HEK293 (cell line): ENCODE measurements around the gene PRSS23.

Experiments used
- KLF10 ChIP-seq: fragments of 450-650 bp; IDR thresholded peaks from 2 replicates; pipeline ENCODE4 v1.5.1; 2018; ENCODE audit warnings: missing biosample characterization, mild to moderate bottlenecking, missing genetic modification characterization
- KLF16 ChIP-seq: fragments of 450-650 bp; formaldehyde crosslinking; IDR thresholded peaks from 2 replicates; pipeline ENCODE4 v1.5.1; 2017; ENCODE audit warnings: missing biosample characterization, missing genetic modification characterization
- YY1 ChIP-seq: fragments of 450-650 bp; formaldehyde crosslinking; IDR thresholded peaks from 2 replicates; pipeline ENCODE4 v1.5.1; 2018; ENCODE audit warnings: missing biosample characterization, missing genetic modification characterization
- ZNF341 ChIP-seq: fragments of 450-650 bp; formaldehyde crosslinking; IDR thresholded peaks from 2 replicates; pipeline ENCODE4; 2016; ENCODE audit warnings: low read depth, missing biosample characterization, missing genetic modification characterization
- ZNF514 ChIP-seq: fragments of 450-650 bp; formaldehyde crosslinking; IDR thresholded peaks from 2 replicates; pipeline ENCODE4 v1.5.1; 2016; ENCODE audit warnings: missing biosample characterization, missing genetic modification characterization
- ZNF560 ChIP-seq: fragments of 450-650 bp; formaldehyde crosslinking; IDR thresholded peaks from 2 replicates; pipeline ENCODE4 v1.5.1; 2017; ENCODE audit warnings: missing biosample characterization, missing genetic modification characterization, borderline replicate concordance
- ZNF561 ChIP-seq: fragments of 450-650 bp; IDR thresholded peaks from 2 replicates; pipeline ENCODE4 v1.5.1; 2018; ENCODE audit warnings: missing biosample characterization, missing genetic modification characterization, borderline replicate concordance
- ZNF626 ChIP-seq: fragments of 450-650 bp; sonication (Bioruptor Pico); formaldehyde crosslinking; IDR thresholded peaks from 2 replicates; pipeline ENCODE4 v1.5.1; 2018; ENCODE audit warnings: missing biosample characterization, missing genetic modification characterization, inconsistent platforms
- ZNF707 ChIP-seq: fragments of 450-650 bp; formaldehyde crosslinking; IDR thresholded peaks from 2 replicates; pipeline ENCODE4 v1.5.1; 2016; ENCODE audit warnings: missing biosample characterization, missing genetic modification characterization
- TF ChIP-seq, protein P1 (sequence below): fragments of 450-650 bp; formaldehyde crosslinking; IDR thresholded peaks from 2 replicates; pipeline ENCODE4 v1.5.1; 2016; ENCODE audit warnings: missing biosample characterization, missing genetic modification characterization

DNA sequence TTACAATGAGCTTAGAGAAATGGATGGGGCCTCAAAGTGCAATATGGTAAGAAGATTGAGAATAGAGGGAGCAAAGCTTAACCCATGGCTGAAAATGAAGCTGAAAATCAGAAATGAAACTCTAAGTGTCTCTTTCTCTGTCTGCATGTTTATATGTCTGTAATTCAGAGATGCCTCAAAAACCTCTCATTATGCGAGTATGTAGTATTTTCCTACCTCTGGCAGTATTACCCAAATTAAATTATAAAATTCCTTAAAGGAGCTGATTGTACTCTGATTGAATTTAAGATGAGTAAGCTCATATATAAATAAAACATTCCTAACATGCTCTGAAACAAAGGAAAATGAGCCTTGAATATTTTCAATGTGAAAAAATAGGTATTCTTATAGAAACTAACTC is 39.8 kb upstream of the PRSS23 start:
- TF ChIP-seq, protein P1, sequence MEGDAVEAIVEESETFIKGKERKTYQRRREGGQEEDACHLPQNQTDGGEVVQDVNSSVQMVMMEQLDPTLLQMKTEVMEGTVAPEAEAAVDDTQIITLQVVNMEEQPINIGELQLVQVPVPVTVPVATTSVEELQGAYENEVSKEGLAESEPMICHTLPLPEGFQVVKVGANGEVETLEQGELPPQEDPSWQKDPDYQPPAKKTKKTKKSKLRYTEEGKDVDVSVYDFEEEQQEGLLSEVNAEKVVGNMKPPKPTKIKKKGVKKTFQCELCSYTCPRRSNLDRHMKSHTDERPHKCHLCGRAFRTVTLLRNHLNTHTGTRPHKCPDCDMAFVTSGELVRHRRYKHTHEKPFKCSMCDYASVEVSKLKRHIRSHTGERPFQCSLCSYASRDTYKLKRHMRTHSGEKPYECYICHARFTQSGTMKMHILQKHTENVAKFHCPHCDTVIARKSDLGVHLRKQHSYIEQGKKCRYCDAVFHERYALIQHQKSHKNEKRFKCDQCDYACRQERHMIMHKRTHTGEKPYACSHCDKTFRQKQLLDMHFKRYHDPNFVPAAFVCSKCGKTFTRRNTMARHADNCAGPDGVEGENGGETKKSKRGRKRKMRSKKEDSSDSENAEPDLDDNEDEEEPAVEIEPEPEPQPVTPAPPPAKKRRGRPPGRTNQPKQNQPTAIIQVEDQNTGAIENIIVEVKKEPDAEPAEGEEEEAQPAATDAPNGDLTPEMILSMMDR (tag by site-specific recombination): no peak
- TF ChIP-seq ZNF707 (no peak), ZNF560 (no peak), ZNF561 (no peak), ZNF514 (tag by site-specific recombination) (no peak), ZNF626 (tag by site-specific recombination) (no peak), KLF16 (tag by site-specific recombination) (no peak), YY1 (tag by site-specific recombination) (no peak), KLF10 (tag by site-specific recombination) (no peak), ZNF341 (tag by site-specific recombination) (no peak)
